ENCODE measurements around the gene NAA25. TPM values are rescaled to one million over a fixed set of nuclear protein-coding genes. Genes with fewer than 3 reads are reported as not detected.

NAA25 gene
- total and polyA plus RNA-seq, 9 of the 15 experiments (the other 6 are each of a cell fraction or from before 2014, with no cell fraction given), result 26.6 to 59.6 (median 48.9) TPM

- TF ChIP-seq REST (IDR thresholded peaks at IDR 0.05; ENCODE audit: borderline replicate concordance), result no peak
- no peak for TF ChIP-seq REST (CRISPR knock-in tag; IDR thresholded peaks at IDR 0.05; ENCODE audit: low read depth)
- TF ChIP-seq KDM1A (IDR thresholded peaks at IDR 0.05), result no peak
- TF ChIP-seq NR4A1 (CRISPR knock-in tag; IDR thresholded peaks at IDR 0.05), result no peak
- no peak for TF ChIP-seq NR4A1 (tag; IDR thresholded peaks at IDR 0.05)
- TF ChIP-seq FOXM1 (IDR thresholded peaks at IDR 0.05; ENCODE audit: low read depth), result 0 out of 2 replicates have a peak, but pooled peaks have one; percentile 34
- TF ChIP-seq FOXM1 (CRISPR knock-in tag; IDR thresholded peaks at IDR 0.05; ENCODE audit: low read depth), result no peak
- TF ChIP-seq PTBP1 (IDR thresholded peaks at IDR 0.05; ENCODE audit: low read depth, low read length), result no peak
- no peak for TF ChIP-seq TBL1XR1 (IDR thresholded peaks at IDR 0.05; ENCODE audit: low read length in 2 of 2)
- TF ChIP-seq EGR1 (conservative IDR thresholded peaks at IDR 0.05), result 0 out of 2 replicates have a peak, but pooled peaks have one; percentile 10
- no peak for TF ChIP-seq NR0B1 (IDR thresholded peaks at IDR 0.05; ENCODE audit: partially characterized antibody)
These were observed 14.5 kb upstream of the NAA25 start (continued) for GRCh38 chr12:112122823-112123690.
